Stimulated activated CD8-positive, alpha-beta memory T cell treated with anti-CD3 and anti-CD28 coated beads, Interleukin-4, amount 100 ng/mL, for 4 hours (primary cell): ENCODE measurements around the gene MAP10.
"Not testable (repeated sequence)": the region's sequence is repeated elsewhere in the genome, so short reads cannot be mapped to it uniquely, and the experiment has no call there.

Experiments used
- DNase-seq, 2 donors: peaks; one replicate each; pipeline ENCODE4 v3.0.0-alpha.2; 2020; ENCODE audit warnings: low read depth in 2 of 2, low spot score in 1 of 2

Gene MAP10, protein sequence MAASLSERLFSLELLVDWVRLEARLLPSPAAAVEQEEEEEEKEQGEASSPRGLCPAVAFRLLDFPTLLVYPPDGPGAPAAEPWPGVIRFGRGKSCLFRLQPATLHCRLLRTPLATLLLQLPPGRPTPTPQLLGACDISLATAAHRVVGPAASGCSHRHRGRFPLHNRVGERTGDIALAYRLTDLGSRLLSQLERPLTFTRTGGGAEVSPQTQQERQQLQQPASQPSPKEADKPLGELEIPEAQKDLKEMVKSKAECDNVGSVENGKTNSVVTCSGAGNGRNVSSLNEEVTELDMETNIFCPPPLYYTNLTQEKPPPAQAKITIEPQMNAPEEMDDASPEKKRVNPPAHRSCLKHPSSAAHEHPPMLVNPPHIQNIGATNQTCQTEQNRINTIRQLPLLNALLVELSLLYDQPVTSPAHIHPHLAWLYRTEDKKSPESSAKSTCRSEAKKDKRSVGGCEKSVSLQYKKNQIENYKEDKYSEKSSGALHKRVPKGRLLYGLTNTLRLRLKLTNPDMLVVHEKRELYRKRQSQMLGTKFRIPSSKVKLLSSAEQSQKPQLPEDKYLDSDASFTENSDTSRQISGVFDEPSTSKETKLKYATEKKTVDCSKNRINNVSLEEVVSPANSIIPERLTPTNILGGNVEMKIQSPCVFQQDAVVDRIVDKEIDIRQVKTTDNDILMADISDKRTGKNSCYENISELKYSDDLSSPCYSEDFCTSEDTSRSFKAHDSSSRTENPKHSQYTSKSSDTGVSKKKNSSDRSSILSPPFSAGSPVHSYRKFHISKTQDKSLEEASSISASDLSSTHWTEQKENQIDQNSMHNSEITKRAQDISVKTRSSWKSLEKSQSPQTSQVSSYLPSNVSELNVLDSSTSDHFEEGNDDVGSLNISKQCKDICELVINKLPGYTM

GRCh38 chr1:232805269-232806185, at the start of gene MAP10:
TSS of gene MAP10 (plus strand) at chr1:232805416. CDS start at chr1:232805450, 34 bp downstream.
- peak; percentile 31 to 65 for DNase-seq

- DNase-seq: no peak
These were observed 40.6 kb upstream of the MAP10 start for GRCh38 chr1:232764458-232765251.

GRCh38 chr1:232765542-232765941, 39.7 kb upstream of the MAP10 start:
- DNase-seq: no peak

GRCh38 chr1:232766241-232766890, 38.9 kb upstream of the MAP10 start:
- DNase-seq: no peak

- no peak for DNase-seq
These were observed 38.3 kb upstream of the MAP10 start for GRCh38 chr1:232766904-232767303.

DNA sequence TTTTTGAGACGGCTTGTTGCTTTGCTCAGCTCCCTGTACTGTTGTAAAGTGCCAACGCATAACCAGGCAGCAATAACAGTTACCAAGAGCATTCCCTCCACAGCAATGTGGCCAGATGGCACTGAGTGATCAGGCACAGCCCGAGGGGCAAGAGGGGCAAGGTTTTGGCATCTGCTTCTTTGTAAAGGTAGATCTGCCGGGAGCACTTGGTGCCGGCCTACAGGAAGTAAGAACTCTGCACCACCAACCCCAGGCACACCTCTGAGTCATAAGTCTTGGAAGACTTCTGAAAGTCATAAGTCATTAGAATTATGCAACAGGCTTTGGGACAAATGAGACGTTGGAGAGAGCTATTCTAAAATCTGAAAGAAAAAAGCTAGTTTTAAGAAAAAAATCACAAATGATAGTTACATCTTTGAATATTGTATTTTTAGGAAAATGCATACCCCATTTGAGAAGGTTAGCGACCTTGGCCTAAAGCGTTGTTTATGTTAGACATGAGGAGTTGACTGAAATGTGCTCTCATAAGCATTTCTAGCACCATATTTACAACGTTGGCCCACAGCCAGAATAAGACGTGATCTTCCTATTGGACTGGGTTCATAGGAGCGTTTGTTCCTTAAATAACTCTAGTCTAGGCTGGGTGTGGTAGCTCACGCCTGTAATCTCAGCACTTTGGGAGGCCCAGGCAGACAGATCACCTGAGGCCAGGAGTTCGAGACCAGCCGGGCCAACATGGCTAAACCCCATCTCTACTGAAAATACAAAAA, 37.7 kb upstream of the MAP10 start:
- no peak for DNase-seq

DNA sequence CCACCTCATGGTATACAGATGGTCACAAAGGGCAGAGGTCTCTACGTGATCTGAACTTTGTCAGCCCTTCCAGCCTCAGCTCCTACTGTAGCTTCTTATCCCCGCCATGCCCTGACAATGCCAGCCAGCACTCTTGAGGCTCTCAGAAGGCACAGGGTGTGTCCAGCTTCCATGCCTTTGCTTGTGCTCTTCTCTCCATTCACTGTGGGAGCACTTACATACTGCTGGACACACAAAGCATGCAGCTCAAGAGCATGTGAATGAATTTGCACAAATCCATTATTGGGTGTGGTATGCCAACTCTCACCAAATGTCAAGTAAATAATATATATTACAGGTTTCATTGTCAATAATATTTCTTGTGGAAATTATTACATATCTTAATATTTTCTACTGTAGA, 36.4 kb upstream of the MAP10 start:
- no peak for DNase-seq

- no peak for DNase-seq
These were observed 35.5 kb upstream of the MAP10 start for GRCh38 chr1:232769733-232770132.

GRCh38 chr1:232773752-232774151, 31.5 kb upstream of the MAP10 start:
- DNase-seq: no peak

DNA sequence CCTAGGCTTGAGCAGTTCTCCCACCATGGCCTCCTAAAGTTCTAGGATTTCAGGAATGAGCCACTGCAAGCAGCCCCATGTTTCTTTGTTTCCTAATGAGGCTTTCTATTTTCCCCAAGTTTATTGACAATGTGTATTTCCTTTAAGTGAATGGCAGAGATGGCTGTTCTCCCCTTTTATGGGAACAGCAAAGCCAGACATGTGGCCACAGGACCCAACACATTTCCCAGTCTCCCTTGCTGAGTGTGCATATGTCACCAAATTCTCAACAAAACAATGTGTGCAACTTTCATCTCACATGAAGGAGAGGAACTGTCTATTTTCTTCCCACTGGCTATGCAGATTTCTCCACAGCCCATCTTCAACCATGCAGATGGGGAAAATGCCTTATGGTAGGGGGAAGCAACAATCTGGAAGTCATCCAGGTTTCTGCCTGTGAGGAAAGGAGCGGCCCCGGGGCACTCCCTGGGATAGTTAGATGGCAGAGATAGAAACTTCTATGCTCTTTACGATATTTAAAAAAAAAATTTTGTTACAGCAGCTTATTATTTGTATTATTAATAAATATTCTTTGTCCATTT, 28.6 kb upstream of the MAP10 start:
- no peak for DNase-seq

DNA sequence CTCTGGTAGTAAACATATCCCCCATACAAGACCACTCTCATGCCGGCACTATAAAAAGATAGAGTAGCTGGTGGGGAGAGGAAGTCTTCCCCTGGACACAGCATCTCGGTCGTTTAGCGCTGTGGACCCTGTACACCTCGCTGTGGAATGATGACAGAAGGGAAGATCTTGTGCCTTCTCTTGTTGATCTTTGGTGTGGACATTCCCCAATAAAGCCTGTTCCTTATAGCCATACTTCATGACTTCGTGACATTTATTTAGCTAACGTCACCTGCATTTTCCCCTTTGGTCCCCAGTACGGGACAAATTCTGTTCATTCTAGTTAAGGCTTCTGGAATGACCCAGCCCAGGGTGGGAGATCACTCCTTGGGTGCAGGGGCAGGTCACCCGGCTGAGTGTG, 24.9 kb upstream of the MAP10 start:
- DNase-seq: no peak

DNA sequence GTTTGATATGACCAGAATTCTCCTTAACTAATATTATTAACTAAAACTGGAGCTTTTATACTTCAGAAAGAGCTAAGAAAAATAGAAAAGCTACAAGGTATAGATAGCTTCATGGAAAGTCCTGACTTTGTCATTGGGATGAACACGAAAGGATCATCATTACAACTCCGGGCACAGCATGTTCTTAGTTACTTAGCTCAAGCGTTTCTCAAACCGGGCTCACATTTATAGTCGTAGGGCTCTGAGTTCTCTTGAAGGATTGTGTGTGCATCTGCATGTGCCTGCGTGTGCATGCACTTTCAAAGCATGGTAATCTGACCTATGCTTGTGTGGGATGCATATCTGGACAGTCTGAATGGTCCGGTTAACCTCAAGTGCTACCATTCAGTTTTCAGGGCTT, 20.4 kb upstream of the MAP10 start:
- DNase-seq: no peak

DNA sequence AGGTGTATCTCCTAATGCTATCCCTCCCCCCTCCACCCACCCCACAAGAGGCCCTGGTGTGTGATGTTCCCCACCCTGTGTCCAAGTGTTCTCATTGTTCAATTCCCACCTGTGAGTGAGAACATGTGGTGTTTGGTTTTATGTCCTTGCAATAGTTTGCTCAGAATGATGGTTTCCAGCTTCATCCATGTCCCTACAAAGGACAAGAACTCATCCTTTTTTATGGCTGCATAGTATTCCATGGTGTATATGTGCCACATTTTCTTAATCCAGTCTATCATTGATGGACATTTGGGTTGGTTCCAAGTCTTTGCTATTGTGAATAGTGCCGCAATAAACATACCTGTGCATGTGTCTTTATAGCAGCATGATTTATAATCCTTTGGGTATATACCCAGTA, 19.6 kb upstream of the MAP10 start:
- not testable (repeated sequence) for DNase-seq

DNA sequence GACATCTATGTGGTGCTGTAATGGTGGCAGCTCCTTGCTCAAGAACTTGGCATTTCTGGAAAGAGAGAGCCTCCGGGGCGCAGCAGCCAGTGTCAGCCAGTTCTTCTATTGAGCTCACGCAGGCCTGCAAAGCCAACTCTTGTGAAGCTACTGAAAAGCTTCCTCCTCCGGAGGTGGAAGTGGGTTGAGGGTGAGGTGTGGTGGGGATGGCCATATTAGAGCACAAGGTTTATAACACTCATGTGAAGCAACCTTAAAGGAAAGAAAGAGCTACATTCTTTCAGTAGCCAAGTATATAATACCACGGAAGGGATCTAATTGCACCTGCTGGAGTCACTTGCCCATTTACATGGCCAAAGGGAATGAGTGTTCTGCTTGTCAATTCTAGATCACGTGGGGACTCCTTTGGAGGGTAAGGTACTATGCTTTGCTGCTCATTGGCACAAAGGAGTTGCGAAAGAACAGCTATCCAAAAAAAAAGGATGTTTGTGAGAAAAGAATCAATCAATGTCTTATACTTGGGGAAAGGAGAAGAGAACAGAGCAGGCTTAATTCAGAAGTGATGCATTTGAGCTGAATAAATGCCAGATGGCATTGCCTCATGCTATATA, 18.3 kb upstream of the MAP10 start:
- DNase-seq: no peak

- DNase-seq: no peak
These were observed 16.9 kb upstream of the MAP10 start for GRCh38 chr1:232788235-232788872.

DNA sequence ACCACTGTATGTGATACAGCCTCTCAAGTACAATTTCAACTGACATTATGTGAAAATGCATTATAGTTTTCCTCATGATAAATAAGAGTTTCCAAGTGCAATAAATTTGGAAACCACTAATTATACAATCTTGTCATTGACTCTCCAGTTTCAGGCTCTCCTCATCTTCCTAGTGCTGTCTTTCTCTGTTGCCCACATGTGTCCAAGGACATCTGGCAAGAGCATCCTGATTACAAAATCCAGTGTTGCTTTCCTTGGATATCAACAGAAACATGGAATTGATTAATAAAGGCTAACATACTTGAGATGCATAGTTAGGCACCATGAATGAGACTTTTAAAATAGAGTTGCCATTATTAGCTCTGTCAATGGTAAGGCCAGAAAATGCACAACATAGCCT, 15.6 kb upstream of the MAP10 start:
- no peak for DNase-seq

DNA sequence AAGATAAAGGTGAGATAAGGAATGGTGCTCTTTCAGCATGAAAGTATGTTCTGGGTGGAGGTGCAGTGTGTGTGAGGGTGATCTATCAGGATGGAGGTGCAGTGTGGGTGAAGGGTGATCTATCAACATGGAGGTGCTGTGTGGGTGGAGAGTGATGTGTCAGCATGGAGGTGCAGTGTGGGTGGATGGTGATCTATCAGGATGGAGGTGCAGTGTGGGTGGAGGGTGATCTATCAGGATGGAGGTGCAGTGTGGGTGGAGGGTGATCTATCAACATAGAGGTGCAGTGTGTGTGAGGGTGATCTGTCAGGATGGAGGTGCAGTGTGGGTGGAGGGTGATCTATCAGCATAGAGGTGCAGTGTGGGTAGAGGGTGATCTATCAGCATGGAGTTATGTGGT, 12.3 kb upstream of the MAP10 start:
- no peak for DNase-seq

GRCh38 chr1:232793944-232794343, 11.3 kb upstream of the MAP10 start:
- no peak for DNase-seq
